Naive thymus-derived CD4-positive, alpha-beta T cell (primary cell): ENCODE data around the gene CNOT2. TPM values are rescaled to one million over a fixed set of nuclear protein-coding genes. Genes with fewer than 3 reads are reported as not detected.

ENCODE experiments used
- ATAC-seq: fragments of 150-1000 bp; cut with Tn5 transposase; 2 replicates; pipeline ENCODE4 v1.10.0; 2021; ENCODE audit warnings: mild to moderate bottlenecking, moderate library complexity
- CTCF ChIA-PET: fragments of 350-600 bp; sonication (Branson Sonifier 250); formaldehyde crosslinking; loops from one replicate; lab custom pipeline; 2021; ENCODE audit warnings: antibody characterized with exemption; lab: Charles Lee
- POLR2A ChIA-PET: fragments of 350-600 bp; sonication (Branson Sonifier 250); formaldehyde crosslinking; loops from one replicate; lab custom pipeline; 2021; ENCODE audit warnings: antibody characterized with exemption, inconsistent platforms; lab: Charles Lee
- DNase-seq, 9 donors: peaks; one replicate each; pipeline versions ENCODE4 v3.0.0 to v3.0.0-alpha.2; 2020 to 2022; ENCODE audit warnings: mixed read lengths in 1 of 9
- H3K27ac ChIP-seq: one replicate; pipeline ENCODE4 v1.7.0; 2013; ENCODE audit warnings: mild to moderate bottlenecking, low read depth, low read length, moderate library complexity
- H3K27me3 ChIP-seq, 2 donors: one replicate each; pipeline ENCODE4 v1.7.0; 2013; ENCODE audit warnings: low read length in 2 of 2, mild to moderate bottlenecking in 2 of 2, moderate library complexity in 2 of 2; ENCODE audit not compliant: control insufficient read depth in 2 of 2, insufficient read depth in 2 of 2
- H3K36me3 ChIP-seq, 3 experiments: 1 replicate in 2 of 3; 2 replicates in 1 of 3; pipeline ENCODE4 v1.7.0; 2013; ENCODE audit warnings: low read length in 3 of 3, mild to moderate bottlenecking in 3 of 3, moderate library complexity in 1 of 3; ENCODE audit not compliant: insufficient read depth in 3 of 3, control insufficient read depth in 2 of 3
- H3K4me1 ChIP-seq, 2 donors: one replicate each; pipeline ENCODE4 v1.7.0; 2013; ENCODE audit warnings: low read length in 2 of 2, mild to moderate bottlenecking in 2 of 2, moderate library complexity in 1 of 2; ENCODE audit not compliant: control insufficient read depth in 2 of 2, insufficient read depth in 2 of 2
- H3K4me3 ChIP-seq: 2 replicates; pipeline ENCODE4 v1.7.0; 2013; ENCODE audit warnings: mild to moderate bottlenecking, low read length
- H3K9me3 ChIP-seq, 3 experiments: 1 replicate in 2 of 3; 2 replicates in 1 of 3; pipeline ENCODE4 v1.7.0; 2013; ENCODE audit warnings: low read length in 3 of 3; ENCODE audit not compliant: control insufficient read depth in 2 of 3
- H3K27ac Mint-ChIP-seq, 9 donors: one replicate each; pipeline ENCODE4 v1.8.0; 2020 to 2022; ENCODE audit warnings: mixed read lengths in 9 of 9, mild to moderate bottlenecking in 8 of 9, moderate library complexity in 5 of 9, inconsistent platforms in 2 of 9
- H3K27me3 Mint-ChIP-seq, 5 donors: one replicate each; pipeline ENCODE4 v1.8.0; 2021 to 2022; ENCODE audit warnings: mixed read lengths in 5 of 5, mild to moderate bottlenecking in 1 of 5
- H3K36me3 Mint-ChIP-seq, 5 donors: one replicate each; pipeline ENCODE4 v1.8.0; 2020 to 2022; ENCODE audit warnings: mixed read lengths in 5 of 5, mild to moderate bottlenecking in 3 of 5, inconsistent platforms in 1 of 5
- H3K4me1 Mint-ChIP-seq, 7 donors: one replicate each; pipeline ENCODE4 v1.8.0; 2020 to 2022; ENCODE audit warnings: mixed read lengths in 7 of 7, mild to moderate bottlenecking in 3 of 7, inconsistent platforms in 1 of 7
- H3K4me3 Mint-ChIP-seq, 10 donors: one replicate each; pipeline ENCODE4 v1.8.0; 2020 to 2022; ENCODE audit warnings: mild to moderate bottlenecking in 10 of 10, mixed read lengths in 10 of 10, moderate library complexity in 6 of 10, inconsistent platforms in 2 of 10
- H3K9me3 Mint-ChIP-seq, 11 donors: one replicate each; pipeline ENCODE4 v1.8.0; 2020 to 2022; ENCODE audit warnings: mixed read lengths in 11 of 11, mild to moderate bottlenecking in 4 of 11, inconsistent platforms in 1 of 11, moderate library complexity in 1 of 11
- intact Hi-C, 2 donors: fragments of 100-400 bp; cut with micrococcal nuclease; formaldehyde crosslinking; loops; one replicate each; pipeline ENCODE4 v1.15.1; 2023
- polyA plus RNA-seq, 2 donors: library from polyadenylated mRNA; unstranded; fragments of 300-500 nt; fragmentation: Illumina TruSeq; gene quantifications; one replicate each; pipeline ENCODE4 v1.2.3, GENCODE V29; 2021
- total RNA-seq, 6 experiments: library from RNA in 5 of 6; stranded (reverse) in 5 of 6; gene quantifications; 1 replicate in 5 of 6; 2 replicates in 1 of 6; pipeline ENCODE4 v1.2.3 and lab custom pipeline; 2021 to 2026

Gene CNOT2
- total and polyA plus RNA-seq, 7 experiments from 2014 or later = 76.2 to 144 (median 116) TPM

DNA sequence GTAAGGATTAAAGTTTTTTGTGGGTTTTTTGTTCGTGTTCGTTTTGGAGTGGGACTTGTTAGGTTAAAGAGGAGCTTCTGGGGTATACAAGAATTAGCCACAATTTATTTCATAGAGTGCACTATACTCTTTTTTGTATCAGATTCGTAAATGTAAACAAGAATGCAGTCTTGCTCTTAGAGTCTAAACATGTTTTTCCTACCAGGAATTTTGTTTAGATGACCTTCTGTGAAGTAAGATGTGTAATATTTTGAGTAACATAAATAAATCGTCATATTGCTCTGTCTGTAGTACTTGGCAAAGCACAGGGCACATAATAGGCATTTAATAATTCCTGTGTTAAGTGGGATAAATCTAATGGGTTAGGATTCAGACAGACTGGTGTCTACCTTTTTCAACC, 9.6 kb downstream of the CNOT2 start:
- peak overlapping the region in 3 of 10 donors; percentile 24 to 65 (median 36) for H3K4me3 Mint-ChIP-seq
- H3K27me3 ChIP-seq = no peaks in the 10 kb centered on the region
- no peaks in the 10 kb centered on the region for H3K9me3 ChIP-seq
- ChIA-PET CTCF (no interaction called here), POLR2A (interaction anchor here (1.0 kb wide), 1 partner anchor 9 kb away, joined by 4 read pairs; no protein-coding TSS in a partner anchor)
- intact Hi-C loops = loop anchor here in 1 of 2 donors (1.0 kb wide), 1 partner anchor 10 kb away; the partner anchor contains the start of gene CNOT2
- H3K9me3 Mint-ChIP-seq = no peaks in the 10 kb centered on the region
- H3K27ac ChIP-seq = no peak overlapping the region
- no peak overlapping the region for H3K4me3 ChIP-seq
- no peaks in the 10 kb centered on the region for H3K27me3 Mint-ChIP-seq
- ATAC-seq (no peak), DNase-seq (no peak)
- peaks cover 0 to 14% (median 4%) of the 10 kb centered on the region in 5 donors for H3K36me3 Mint-ChIP-seq
- peaks cover 26 to 38% of the 10 kb centered on the region in 2 donors for H3K4me1 ChIP-seq
- no peaks in the 10 kb centered on the region for H3K36me3 ChIP-seq
- H3K27ac Mint-ChIP-seq = no peak overlapping the region
- H3K4me1 Mint-ChIP-seq = peaks cover 44 to 97% (median 89%) of the 10 kb centered on the region in 7 donors

DNA sequence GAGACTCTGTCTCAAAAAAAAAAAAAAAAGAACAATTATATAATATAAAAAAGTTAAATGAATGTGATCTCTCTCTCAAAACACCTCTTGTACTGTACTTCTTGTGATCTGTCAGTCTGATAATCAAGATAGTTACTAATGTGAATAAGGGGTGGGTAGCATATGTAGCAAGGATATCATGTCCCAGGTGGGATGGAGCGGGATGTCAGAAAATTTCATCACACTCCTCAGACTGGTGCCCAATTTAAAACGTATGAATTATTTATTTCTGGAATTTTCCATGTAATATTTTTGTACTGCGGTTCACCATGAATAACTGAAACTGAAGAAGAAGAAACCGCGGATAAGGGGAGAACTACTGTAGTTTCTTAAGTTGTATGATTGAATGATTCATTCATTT, 11.0 kb downstream of the CNOT2 start:
- ATAC-seq (no peak), DNase-seq (no peak)
- no peaks in the 10 kb centered on the region for H3K27me3 Mint-ChIP-seq
- H3K9me3 Mint-ChIP-seq = no peaks in the 10 kb centered on the region
- no peaks in the 10 kb centered on the region for H3K36me3 ChIP-seq
- peak overlapping the region in 1 of 9 donors; percentile 59 for H3K27ac Mint-ChIP-seq
- no peak overlapping the region for H3K4me3 ChIP-seq
- POLR2A ChIA-PET = interaction anchor here (1.3 kb wide), 1 partner anchor 9 kb away, joined by 4 read pairs; no protein-coding TSS in a partner anchor
- H3K27ac ChIP-seq = no peak overlapping the region
- intact Hi-C loops = no loop called here
- H3K4me3 Mint-ChIP-seq = peak overlapping the region in 5 of 10 donors; percentile 12 to 65 (median 28)
- no peaks in the 10 kb centered on the region for H3K9me3 ChIP-seq
- no peaks in the 10 kb centered on the region for H3K27me3 ChIP-seq
- H3K4me1 Mint-ChIP-seq = peaks cover 38 to 96% (median 89%) of the 10 kb centered on the region in 7 donors
- peaks cover 29 to 33% of the 10 kb centered on the region in 2 donors for H3K4me1 ChIP-seq
- H3K36me3 Mint-ChIP-seq = peaks cover 0 to 14% (median 4%) of the 10 kb centered on the region in 5 donors
- CTCF ChIA-PET = no interaction called here

DNA sequence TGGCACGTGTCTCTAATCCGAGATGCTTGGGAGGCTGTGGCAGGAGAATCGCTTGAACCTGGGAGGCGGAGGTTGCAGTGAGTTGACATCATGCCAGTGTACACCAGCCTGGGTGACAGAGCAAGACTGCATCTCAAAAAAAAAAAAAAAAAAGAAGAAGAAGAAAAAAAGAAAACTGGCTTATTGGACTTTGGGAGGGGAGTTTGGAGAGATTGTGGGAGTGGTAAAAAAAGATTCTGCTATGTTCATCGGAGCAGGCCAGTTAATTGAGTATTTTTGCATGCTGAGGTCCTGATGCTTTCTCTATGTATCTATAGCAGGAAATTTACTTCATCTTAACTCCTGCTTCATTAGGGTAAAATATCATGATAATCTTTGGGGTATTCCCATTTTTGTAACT, 11.6 kb downstream of the CNOT2 start:
- Mint-ChIP-seq H3K36me3 (peaks cover 0 to 14% (median 4%) of the 10 kb centered on the region in 5 donors), H3K27me3 (no peaks in the 10 kb centered on the region), H3K4me1 (peaks cover 41 to 96% (median 89%) of the 10 kb centered on the region in 7 donors), H3K9me3 (no peaks in the 10 kb centered on the region), H3K27ac (peak overlapping the region in 5 of 9 donors; percentile 29 to 49 (median 39)), H3K4me3 (peak overlapping the region in 9 of 10 donors; percentile 12 to 65 (median 49))
- peaks cover 28 to 32% of the 10 kb centered on the region in 2 donors for H3K4me1 ChIP-seq
- ATAC-seq (no peak), DNase-seq (no peak)
- ChIA-PET POLR2A (interaction anchor here (1.3 kb wide), 1 partner anchor 10 kb away, joined by 4 read pairs; no protein-coding TSS in a partner anchor), CTCF (no interaction called here)
- H3K4me3 ChIP-seq = no peak overlapping the region
- no peaks in the 10 kb centered on the region for H3K36me3 ChIP-seq
- no peaks in the 10 kb centered on the region for H3K27me3 ChIP-seq
- no peaks in the 10 kb centered on the region for H3K9me3 ChIP-seq
- intact Hi-C loops = loop anchor here in 1 of 2 donors (1.0 kb wide), 1 partner anchor 9 kb away; no protein-coding TSS in a partner anchor
- no peak overlapping the region for H3K27ac ChIP-seq

DNA sequence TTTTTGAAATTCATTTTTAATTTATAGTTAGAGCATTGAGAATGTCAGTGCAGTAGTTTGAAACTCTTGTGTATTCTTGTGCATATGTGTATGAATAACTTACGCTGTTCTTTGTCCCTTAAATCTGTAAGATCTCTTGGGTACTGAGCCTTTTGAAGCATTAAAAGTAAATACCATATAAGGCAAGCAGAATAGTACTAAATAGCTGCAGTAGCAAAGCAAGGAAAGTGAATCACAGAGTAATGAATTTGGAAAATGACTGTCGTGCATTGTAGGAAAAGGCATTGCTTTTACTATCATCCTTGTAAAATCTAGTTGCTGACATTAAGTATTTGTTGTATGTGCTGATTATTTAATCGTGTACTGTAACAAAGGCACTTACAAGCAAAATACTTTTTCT, 12.1 kb downstream of the CNOT2 start:
- H3K4me1 ChIP-seq = peaks cover 25 to 32% of the 10 kb centered on the region in 2 donors
- intact Hi-C loops = loop anchor here in 1 of 2 donors (1.0 kb wide), 1 partner anchor 9 kb away; no protein-coding TSS in a partner anchor
- H3K27me3 ChIP-seq = no peaks in the 10 kb centered on the region
- H3K9me3 ChIP-seq = no peaks in the 10 kb centered on the region
- no peaks in the 10 kb centered on the region for H3K36me3 ChIP-seq
- Mint-ChIP-seq H3K36me3 (peaks cover 0 to 12% (median 4%) of the 10 kb centered on the region in 5 donors), H3K4me3 (peak overlapping the region in 7 of 10 donors; percentile 12 to 65 (median 49)), H3K27me3 (no peaks in the 10 kb centered on the region), H3K4me1 (peaks cover 39 to 96% (median 90%) of the 10 kb centered on the region in 7 donors), H3K27ac (peak overlapping the region in 4 of 9 donors; percentile 29 to 49 (median 40)), H3K9me3 (no peaks in the 10 kb centered on the region)
- H3K27ac ChIP-seq = no peak overlapping the region
- DNase-seq = no peak
- POLR2A ChIA-PET = no interaction called here
- CTCF ChIA-PET = no interaction called here
- no peak for ATAC-seq
- no peak overlapping the region for H3K4me3 ChIP-seq

DNA sequence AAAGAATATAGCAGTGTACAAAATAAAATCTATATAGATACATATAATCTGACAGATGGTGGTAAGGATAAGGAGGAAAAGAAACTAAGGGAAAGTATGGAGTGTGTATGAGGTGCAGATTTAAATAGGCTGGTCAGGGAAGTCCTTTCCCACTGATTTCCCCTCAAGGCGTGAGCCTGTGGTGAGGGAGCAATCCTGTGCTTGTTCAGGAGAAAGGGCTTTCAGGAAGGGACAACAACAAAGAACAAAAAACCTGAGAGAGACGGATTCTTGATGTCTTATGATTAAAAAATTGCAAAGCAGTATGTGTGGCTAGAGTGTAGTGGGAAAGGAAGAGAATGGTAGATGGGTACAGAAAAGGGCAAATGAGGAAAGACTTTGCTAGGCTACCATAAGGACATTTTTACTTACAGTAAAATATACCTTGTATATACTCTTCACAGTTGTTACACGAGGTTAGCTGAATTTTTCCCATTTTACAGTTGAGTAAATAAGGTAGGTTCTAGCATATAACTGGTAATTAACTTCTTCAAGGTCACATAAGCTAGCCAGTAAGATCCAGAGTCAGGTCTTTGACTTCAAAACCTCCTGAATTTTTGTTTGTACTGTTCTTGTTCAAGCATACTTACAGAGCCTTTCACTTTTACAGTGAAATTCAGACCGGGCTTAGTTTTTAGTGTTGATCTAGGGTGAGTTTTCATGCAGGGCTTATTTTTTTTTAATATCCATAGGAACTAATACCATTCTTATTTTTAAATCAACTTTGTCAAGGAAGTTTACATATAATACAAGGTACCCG, 15.6 kb downstream of the CNOT2 start:
- no peak overlapping the region for H3K4me3 ChIP-seq
- H3K9me3 Mint-ChIP-seq = peaks cover 0 to 11% (median 0%) of the 10 kb centered on the region in 11 donors
- peak overlapping the region in 5 of 10 donors; percentile 11 to 30 (median 22) for H3K4me3 Mint-ChIP-seq
- H3K9me3 ChIP-seq = no peaks in the 10 kb centered on the region
- H3K4me1 Mint-ChIP-seq = peaks cover 36 to 95% (median 87%) of the 10 kb centered on the region in 7 donors
- H3K27me3 ChIP-seq = no peaks in the 10 kb centered on the region
- H3K27me3 Mint-ChIP-seq = no peaks in the 10 kb centered on the region
- H3K36me3 Mint-ChIP-seq = peaks cover 0 to 32% (median 27%) of the 10 kb centered on the region in 5 donors
- no peak for DNase-seq
- no peak overlapping the region for H3K27ac ChIP-seq
- no peak for ATAC-seq
- intact Hi-C loops = no loop called here
- H3K36me3 ChIP-seq = no peaks in the 10 kb centered on the region
- peaks cover 11 to 31% of the 10 kb centered on the region in 2 donors for H3K4me1 ChIP-seq
- ChIA-PET CTCF (no interaction called here), POLR2A (interaction anchor here (0.6 to 1.1 kb wide), 2 partner anchors 9 to 101 kb away, joined by 3 read pairs; no protein-coding TSS in a partner anchor)
- peak overlapping the region in 4 of 9 donors; percentile 2 to 32 (median 14) for H3K27ac Mint-ChIP-seq

DNA sequence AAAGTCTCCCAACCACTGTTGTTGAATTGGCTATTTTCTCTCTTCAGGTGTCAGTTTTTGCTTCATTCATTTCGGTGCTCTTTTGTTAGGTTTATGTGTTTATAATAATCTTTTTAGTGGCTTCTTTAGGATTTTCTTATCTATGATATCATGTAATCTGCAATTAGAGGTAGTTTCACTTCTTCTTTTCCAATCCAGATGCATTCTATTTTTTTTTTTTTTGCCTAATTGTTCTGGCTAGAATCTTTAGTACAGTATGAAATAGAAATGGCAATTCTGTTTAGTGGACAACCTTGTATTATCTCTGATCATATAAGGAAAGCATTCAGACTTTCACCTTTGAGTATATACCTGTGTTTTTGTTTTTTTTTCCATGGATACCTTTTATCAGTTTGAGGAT, 17.4 kb downstream of the CNOT2 start:
- DNase-seq = no peak
- no peaks in the 10 kb centered on the region for H3K36me3 ChIP-seq
- H3K4me1 Mint-ChIP-seq = peaks cover 40 to 95% (median 89%) of the 10 kb centered on the region in 7 donors
- no peaks in the 10 kb centered on the region for H3K27me3 Mint-ChIP-seq
- peaks cover 0 to 33% (median 28%) of the 10 kb centered on the region in 5 donors for H3K36me3 Mint-ChIP-seq
- peak; percentile 10 for ATAC-seq
- peaks cover 0 to 11% (median 0%) of the 10 kb centered on the region in 11 donors for H3K9me3 Mint-ChIP-seq
- peak overlapping the region in 5 of 9 donors; percentile 5 to 73 (median 45) for H3K27ac Mint-ChIP-seq
- intact Hi-C loops = no loop called here
- no peaks in the 10 kb centered on the region for H3K27me3 ChIP-seq
- H3K27ac ChIP-seq = no peak overlapping the region
- H3K4me1 ChIP-seq = peaks cover 17 to 28% of the 10 kb centered on the region in 2 donors
- CTCF ChIA-PET = no interaction called here
- peak overlapping the region in 6 of 10 donors; percentile 19 to 60 (median 48) for H3K4me3 Mint-ChIP-seq
- no peaks in the 10 kb centered on the region for H3K9me3 ChIP-seq
- POLR2A ChIA-PET = no interaction called here
- no peak overlapping the region for H3K4me3 ChIP-seq
